AG10803 (cell line): ENCODE data around the gene SPPL2C.
A peak's percentile ranks its signal among the peaks of the same experiment; 100 is the strongest.

Experiments used
- DNase-seq: peaks from one replicate; pipeline ENCODE4 v3.0.0; 2010; ENCODE audit warnings: low read depth
- H3K4me3 ChIP-seq: 2 replicates; pipeline ENCODE4 v1.5.1; 2011; ENCODE audit warnings: mild to moderate bottlenecking, low read length, control low read depth
- TF ChIP-seq, protein P1 (sequence below): conservative IDR thresholded peaks from 2 replicates; pipeline ENCODE4 v1.5.1; 2011; ENCODE audit warnings: mild to moderate bottlenecking, low read length, control low read depth, inconsistent platforms

Gene SPPL2C

DNA sequence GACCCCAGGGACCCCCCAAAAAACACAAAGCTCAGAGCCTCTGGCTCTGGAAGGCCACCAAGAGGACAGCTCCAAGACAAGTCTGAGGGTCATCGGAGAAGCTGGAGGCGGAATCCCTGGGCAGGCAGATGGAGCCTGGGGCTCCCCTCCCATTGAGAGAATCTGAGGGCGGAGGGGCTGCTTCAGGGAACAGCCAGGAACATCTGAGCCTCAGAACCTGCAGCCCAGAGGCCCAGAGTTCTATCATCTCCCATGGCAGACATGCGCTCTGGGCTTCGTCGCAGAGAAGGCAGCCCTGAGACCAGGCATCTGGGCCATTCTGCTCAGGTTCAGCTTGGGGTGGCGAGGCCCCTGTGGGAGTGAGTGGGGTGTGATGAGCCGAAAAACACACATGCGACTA, 7.1 kb upstream of the SPPL2C start:
- TF ChIP-seq, protein P1, sequence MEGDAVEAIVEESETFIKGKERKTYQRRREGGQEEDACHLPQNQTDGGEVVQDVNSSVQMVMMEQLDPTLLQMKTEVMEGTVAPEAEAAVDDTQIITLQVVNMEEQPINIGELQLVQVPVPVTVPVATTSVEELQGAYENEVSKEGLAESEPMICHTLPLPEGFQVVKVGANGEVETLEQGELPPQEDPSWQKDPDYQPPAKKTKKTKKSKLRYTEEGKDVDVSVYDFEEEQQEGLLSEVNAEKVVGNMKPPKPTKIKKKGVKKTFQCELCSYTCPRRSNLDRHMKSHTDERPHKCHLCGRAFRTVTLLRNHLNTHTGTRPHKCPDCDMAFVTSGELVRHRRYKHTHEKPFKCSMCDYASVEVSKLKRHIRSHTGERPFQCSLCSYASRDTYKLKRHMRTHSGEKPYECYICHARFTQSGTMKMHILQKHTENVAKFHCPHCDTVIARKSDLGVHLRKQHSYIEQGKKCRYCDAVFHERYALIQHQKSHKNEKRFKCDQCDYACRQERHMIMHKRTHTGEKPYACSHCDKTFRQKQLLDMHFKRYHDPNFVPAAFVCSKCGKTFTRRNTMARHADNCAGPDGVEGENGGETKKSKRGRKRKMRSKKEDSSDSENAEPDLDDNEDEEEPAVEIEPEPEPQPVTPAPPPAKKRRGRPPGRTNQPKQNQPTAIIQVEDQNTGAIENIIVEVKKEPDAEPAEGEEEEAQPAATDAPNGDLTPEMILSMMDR: no peak
- H3K4me3 ChIP-seq: no peak overlapping the region
- DNase-seq: no peak

DNA sequence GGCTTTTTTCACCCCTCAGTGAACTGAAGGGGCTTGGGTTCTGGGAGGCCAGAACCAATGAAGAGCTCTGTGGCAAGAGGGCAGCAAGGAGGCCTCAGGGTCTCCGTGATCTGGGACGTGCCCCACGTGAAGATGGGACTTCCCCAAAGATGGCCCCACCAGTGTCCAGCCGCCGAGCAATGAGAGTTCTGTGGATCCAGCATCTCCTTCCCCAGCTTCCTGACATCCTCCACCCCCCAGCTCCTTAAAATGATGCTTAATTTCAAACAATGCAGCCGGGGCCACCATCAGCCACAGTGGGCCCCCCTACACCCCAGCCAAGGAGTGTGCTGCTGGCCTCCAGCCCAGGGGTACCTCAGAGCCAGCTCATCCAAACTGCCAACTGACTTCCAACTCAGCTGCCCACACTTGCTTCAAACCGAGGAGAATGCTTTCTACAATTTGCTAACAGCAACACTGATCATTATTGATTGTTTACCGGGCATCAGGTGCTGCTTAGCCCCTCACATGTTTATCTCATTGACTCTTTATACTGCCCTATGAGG, 5.9 kb upstream of the SPPL2C start:
- TF ChIP-seq, protein P1: no peak

DNA sequence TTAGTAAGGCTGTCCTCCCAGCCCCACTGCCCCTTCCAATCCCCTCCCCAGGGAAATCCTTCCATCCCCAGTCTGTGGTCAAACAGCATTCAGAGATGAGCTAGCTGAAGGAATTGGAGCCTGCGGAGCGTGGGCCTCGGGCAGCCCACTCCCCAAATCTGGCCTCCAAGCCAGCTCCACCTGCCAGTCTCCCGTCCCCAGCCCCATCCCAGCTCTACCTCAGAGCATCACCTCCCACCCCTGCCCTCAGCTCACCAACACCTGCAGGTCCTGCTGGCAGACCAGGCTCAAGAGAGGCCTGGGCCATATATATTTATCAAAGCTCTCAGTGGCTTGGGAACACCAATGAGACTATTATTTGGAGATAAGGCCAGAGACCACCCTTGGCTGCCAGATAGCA, 5.2 kb upstream of the SPPL2C start:
- H3K4me3 ChIP-seq: no peak overlapping the region
- no peak for DNase-seq
- TF ChIP-seq, protein P1: no peak

More for the DNA sequence above, 5.9 kb upstream of the SPPL2C start:
- no peak for DNase-seq
- no peak overlapping the region for H3K4me3 ChIP-seq

DNA sequence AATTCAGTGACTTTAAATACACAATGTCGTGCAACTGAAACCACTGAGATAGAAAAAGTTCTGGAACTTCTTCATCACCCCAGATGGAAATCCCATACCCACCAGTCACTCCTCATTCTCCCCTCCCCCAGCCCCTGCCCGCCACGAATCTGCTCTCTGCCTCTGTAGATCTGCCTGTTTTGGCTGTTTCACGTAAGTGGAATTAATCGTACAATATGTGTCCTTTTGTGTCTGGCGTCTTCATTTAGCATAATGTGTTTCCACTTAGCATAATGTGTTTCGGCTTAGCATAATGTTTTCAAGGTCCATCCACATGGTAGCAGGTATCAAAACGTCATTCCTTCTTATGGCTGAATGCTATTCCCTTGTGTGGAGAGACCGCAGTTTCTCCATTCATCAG, 3.5 kb upstream of the SPPL2C start:
- DNase-seq: no peak
- TF ChIP-seq, protein P1: no peak
- no peak overlapping the region for H3K4me3 ChIP-seq

DNA sequence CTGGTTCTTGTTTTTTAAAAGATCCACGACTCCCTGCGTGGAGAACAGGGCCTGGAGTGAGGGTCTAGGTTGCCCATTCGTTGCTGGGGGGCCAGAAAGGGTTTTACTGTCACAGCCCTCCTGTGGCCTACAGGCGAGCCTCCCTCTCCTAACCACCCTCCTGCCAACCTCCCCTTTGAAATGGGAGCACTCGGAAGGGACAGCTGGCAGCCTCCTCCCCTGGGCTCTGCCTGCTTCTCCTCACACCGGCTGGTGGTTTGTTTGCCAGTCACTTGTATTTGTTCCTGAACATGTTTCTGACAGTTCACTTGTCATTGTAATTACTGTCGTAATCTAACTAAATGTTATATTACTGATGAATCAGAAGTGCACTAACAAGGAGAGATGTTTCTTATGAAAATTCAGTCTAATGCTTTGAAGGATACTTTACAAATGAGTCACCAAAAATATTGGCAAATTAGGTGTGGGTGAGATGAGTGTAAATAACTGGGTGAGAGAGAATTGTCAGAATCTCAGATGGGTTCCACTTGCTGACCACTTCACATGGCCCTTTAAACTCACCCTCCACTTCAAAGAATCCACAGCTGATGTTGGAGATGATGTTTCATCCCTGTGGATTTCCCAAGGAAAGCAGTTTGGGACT, 2.7 kb upstream of the SPPL2C start:
- TF ChIP-seq, protein P1: no peak
- peak; percentile 6 for DNase-seq
- H3K4me3 ChIP-seq: no peak overlapping the region

DNA sequence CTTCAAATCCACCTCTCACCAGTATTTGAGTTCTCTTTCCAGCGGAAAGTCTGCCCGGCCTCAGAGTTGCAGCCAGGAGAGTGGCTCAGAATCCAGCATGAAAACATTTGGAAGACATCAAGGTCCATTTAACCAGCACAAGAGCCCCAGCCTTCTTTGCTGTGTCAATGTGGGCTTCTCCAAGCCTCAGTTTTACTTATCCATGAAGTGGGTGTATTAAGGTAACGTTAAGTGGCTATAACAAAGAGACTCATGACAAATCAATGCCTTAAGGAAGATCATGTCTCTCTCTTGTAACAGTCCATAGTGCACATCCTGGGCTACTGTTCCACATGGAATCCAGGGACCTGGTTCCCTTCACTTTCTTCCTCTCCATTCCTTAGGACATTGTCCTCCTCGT, 959 bp upstream of the SPPL2C start:
- TF ChIP-seq, protein P1: no peak
- H3K4me3 ChIP-seq: no peak overlapping the region
- DNase-seq: no peak

DNA sequence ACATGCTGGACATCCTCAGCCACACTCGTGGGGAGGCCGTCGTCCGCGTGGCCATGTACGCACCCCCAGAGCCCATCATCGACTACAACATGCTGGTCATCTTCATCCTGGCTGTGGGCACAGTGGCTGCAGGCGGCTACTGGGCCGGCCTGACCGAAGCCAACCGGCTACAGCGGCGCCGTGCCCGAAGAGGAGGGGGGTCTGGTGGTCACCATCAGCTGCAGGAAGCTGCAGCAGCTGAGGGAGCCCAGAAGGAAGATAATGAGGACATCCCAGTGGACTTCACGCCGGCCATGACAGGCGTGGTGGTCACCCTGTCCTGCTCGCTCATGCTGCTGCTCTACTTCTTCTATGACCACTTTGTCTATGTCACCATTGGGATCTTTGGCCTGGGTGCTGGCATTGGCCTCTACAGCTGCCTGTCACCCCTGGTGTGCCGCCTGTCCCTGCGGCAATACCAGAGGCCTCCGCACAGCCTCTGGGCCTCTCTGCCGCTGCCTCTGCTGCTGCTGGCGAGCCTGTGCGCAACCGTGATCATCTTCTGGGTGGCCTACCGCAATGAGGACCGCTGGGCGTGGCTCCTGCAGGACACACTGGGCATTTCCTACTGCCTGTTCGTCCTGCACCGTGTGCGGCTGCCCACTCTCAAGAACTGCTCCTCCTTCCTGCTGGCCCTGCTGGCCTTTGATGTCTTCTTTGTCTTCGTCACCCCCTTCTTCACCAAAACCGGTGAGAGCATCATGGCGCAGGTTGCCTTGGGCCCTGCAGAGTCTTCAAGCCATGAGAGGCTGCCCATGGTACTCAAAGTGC, 900 bp downstream of the SPPL2C start:
- no peak overlapping the region for H3K4me3 ChIP-seq
- no peak for DNase-seq
- TF ChIP-seq, protein P1: no peak
